KOPT-K1 (cell line): Measurements from ENCODE around the gene ACBD6.

Experiments
- H3K27ac ChIP-seq: fragments of 200-600 bp; sonication (generic); 2 replicates; pipeline ENCODE4 v1.5.1; 2016; ENCODE audit warnings: antibody characterized with exemption, mild to moderate bottlenecking, low read depth, low read length; ENCODE audit not compliant: poor library complexity, severe bottlenecking
- H3K36me3 ChIP-seq: fragments of 200-600 bp; sonication (generic); 2 replicates; pipeline ENCODE4 v1.5.1; 2017; ENCODE audit warnings: antibody characterized with exemption, mild to moderate bottlenecking, low read length, moderate library complexity; ENCODE audit not compliant: insufficient read depth
- H3K9me3 ChIP-seq: fragments of 200-600 bp; sonication (generic); 2 replicates; pipeline ENCODE4 v1.5.1; 2017; ENCODE audit warnings: antibody characterized with exemption, low read length, mild to moderate bottlenecking; ENCODE audit not compliant: insufficient read depth, poor library complexity, severe bottlenecking

ACBD6 gene

DNA sequence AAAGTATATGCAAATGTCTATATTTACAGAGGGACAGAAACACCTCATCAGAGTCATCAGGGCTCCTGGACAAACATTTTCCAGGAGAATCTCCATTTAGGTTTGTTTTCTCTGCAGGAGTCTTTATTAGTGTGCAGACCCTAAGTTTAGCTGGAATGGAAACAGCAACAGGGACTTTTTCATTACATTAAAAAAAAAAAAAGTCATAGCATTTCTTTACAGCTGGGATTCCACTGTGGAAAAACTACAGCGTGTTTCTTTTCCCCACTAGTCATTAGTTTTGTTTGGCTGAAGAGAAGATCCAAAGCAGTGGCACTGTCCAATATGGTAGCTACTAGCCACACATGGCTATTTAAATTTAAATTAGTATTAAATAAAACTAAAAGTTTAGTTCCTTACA lies 222.7 kb downstream of the ACBD6 start:
- Histone ChIP-seq H3K27ac (no peak overlapping the region), H3K9me3 (no peaks in the 10 kb centered on the region), H3K36me3 (peaks cover 54% of the 10 kb centered on the region)

DNA sequence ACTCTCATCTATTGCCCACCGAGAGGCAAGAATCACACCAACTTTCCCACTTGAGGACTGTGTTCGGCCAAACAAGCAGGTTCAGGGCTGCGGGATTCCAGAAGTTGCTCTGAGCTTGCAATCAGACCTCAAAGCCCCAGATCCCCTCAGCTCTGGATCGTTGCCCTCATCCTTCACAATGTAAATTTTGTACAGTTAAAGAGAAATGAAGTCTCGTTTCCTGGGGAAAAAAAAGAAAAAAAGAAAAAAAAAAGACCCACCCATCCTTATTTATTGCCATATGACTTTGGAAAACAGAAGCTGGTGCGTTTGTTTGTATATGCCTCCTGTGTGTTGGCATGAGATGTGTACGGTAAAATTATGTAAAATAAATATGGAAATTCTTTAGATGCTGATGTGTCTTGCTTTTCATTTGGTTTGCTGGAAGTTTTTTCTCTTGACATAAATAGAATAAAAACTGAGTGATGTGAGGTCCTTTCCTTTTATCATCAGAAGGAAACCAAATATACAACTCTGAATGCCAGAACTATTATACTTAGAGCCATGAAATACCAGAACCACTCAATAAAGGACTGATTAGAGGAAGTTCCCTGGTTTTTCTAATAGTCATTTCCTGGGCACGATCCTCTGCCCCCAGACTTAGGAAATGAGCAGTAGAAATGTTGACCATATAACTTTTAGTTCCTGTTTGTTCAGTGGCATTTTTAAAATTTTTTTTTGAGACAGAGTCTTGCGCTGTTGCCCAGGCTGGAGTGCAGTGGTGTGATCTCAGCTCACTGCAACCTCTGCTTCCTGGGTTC lies 223.6 kb downstream of the ACBD6 start:
- H3K9me3 ChIP-seq = no peaks in the 10 kb centered on the region
- H3K27ac ChIP-seq = no peak overlapping the region
- peaks cover 57% of the 10 kb centered on the region for H3K36me3 ChIP-seq

DNA sequence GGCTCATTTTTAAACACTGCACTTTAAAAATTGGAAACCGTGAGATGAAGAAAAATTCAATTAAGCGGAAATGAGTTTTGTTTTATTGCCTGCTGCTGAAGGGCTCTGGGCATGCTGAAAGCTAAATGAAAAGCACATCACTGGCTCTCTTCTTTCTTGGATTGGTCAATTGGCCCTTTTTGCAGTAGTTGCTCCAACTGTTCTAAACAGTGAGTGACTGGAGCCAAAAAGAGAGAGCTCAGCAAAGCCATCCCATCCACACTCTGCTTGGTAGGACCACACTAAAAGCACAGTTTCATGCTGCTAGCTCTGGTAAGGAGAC lies 224.2 kb downstream of the ACBD6 start:
- peaks cover 59% of the 10 kb centered on the region for H3K36me3 ChIP-seq
- no peaks in the 10 kb centered on the region for H3K9me3 ChIP-seq
- no peak overlapping the region for H3K27ac ChIP-seq

DNA sequence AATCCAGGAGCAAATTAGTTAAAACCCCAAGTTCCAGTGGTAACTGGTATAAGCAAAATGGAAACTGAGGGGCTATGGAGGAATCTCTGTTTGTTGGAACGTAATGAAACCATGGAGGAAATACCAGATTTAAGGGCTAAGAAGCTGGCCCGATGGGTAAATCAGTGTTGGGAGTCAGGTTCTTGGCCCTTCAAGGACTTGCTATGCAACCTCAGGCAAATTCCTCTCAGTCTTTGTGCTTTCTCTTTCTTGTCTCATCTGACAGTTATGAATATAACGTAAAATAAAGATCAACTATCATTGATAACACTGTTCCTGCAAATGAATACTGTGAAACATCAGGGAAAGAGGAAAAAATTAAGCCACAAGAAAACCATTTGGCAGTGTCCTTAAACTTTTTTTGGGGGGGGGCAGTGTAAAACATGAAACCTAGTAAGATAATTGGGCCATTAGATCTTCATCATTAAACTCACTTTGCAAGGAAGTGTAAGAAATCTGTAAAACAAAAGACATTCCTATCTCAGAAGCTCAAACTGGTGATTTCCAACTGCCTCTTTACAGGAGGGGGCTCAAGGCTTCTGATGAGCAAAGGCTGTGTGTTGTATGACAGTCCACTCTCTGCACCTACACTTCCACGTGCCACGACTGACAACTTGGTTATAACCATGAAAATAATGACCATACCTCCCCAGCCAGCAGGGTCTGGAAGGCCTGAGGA lies 224.7 kb downstream of the ACBD6 start:
- H3K9me3 ChIP-seq = no peaks in the 10 kb centered on the region
- H3K36me3 ChIP-seq = peaks cover 61% of the 10 kb centered on the region
- H3K27ac ChIP-seq = no peak overlapping the region

DNA sequence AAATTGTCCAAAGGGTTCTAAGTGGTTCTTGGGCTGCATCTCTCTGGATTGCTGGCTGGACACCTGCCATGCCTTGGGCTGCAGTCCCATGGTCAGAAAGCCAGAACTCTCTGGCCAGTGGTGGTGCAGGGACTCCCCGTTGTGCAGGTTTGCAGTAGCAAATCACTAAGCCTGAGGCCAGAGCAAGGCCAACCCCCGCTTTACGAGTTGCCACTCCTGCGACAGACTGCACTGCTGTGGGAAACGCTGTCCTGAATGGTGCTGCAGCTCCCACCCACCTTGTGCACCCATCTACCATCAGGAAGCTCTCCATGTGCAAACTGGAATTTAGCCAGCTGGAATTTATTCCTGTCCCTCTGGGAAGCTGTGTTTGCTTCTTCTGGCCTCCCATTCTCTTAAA lies 226.7 kb downstream of the ACBD6 start:
- peaks cover 57% of the 10 kb centered on the region for H3K36me3 ChIP-seq
- no peak overlapping the region for H3K27ac ChIP-seq
- no peaks in the 10 kb centered on the region for H3K9me3 ChIP-seq

DNA sequence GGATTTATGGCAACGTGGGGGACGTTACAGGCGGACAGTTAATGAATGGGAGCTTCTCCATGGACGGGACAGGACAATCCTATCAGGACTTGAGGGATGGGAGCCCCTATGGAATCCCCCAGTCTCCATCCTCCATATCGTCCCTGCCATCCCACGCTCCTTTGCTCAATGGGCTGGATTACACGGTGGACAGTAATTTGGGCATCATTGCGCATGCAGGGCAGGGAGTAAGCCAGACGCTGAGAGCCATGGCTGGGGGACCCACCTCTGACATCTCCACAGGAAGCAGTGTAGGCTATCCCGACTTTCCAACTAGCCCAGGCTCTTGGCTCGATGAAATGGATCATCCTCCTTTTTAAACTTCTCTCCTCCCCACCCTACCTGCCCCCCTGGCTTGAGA lies 228.2 kb downstream of the ACBD6 start:
- Histone ChIP-seq H3K36me3 (peaks cover 46% of the 10 kb centered on the region), H3K27ac (no peak overlapping the region), H3K9me3 (no peaks in the 10 kb centered on the region)

DNA sequence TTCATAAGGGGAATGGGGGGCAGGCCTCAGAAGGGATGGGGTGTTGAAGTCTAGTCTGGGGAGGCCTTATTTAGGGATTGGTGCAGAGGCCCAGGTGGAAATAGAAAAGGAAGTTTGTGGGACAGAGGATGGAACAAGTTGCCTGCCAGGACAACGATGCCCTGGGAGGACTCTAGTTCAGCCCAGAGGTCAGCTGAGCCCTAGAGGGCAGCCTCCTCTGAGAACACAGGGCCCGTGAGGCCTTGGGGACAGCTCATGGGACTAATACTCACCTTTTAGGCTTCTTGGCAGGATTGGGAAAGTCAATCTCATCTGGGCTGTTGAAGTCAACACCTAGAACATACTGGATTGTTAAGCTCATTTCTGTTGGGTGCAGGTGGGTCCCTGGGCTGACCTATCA lies 229.3 kb downstream of the ACBD6 start:
- Histone ChIP-seq H3K9me3 (no peaks in the 10 kb centered on the region), H3K36me3 (peaks cover 41% of the 10 kb centered on the region), H3K27ac (no peak overlapping the region)

DNA sequence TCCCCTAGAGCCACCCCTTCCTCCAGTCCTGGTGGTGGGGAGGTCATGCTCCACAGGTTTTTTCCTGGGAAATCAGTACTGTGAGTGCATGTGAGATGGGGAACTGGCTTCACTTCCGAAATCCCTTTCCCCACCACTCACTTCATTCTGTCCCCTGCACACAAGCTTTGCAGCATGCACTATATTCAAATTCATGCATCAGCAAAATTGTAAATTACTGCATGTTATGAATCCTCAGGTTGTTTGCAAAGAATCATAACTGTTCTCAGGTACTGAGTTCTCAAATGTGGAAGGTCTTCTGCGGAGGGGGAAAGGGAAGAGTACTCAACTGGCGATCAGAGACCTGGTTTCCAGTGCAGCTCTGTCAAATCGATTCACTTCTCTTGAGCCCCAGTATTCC lies 230.0 kb downstream of the ACBD6 start:
- Histone ChIP-seq H3K9me3 (no peaks in the 10 kb centered on the region), H3K27ac (no peak overlapping the region), H3K36me3 (peaks cover 35% of the 10 kb centered on the region)

DNA sequence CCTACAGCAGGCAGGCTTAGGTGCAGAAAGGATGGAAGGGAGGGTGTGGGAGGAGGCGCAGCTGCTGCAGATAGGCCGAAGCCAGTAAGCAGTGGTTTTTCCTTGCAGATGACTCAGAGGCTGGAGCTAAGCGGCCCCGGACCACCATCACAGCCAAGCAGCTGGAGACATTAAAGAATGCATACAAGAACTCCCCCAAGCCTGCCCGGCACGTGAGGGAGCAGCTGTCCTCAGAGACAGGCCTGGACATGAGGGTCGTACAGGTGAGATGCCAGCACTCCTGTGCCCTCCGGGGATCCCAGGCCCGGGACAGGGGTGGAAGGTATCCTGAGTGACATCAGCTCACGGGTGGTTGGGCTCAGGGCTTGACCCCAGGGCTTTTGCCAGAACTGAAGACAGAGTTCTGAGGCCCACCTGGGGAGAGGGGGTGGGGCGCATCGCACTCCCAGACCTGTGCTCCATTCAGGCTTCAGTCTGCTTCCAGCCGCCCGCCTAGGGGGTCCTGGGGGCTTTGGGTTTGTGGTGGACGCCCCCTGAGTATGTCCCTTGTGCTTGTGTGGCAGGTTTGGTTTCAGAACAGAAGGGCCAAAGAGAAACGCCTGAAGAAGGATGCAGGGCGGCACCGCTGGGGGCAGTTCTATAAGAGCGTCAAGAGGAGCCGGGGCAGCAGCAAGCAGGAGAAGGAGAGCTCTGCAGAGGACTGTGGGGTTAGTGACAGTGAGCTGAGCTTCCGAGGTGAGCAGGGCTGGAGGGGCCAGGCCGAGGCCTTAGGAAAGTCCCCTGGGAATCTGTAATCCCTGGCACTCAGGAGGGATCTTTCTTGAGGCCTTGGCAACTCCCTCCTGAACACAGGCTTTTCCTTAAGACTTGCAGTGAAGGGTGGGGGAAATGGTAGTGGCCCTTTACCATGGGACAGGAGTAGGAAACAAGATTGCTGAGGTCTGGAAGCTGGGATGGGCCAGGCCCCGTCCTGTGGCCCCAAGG lies 230.8 kb downstream of the ACBD6 start:
- Histone ChIP-seq H3K36me3 (peaks cover 33% of the 10 kb centered on the region), H3K27ac (no peak overlapping the region), H3K9me3 (no peaks in the 10 kb centered on the region)

DNA sequence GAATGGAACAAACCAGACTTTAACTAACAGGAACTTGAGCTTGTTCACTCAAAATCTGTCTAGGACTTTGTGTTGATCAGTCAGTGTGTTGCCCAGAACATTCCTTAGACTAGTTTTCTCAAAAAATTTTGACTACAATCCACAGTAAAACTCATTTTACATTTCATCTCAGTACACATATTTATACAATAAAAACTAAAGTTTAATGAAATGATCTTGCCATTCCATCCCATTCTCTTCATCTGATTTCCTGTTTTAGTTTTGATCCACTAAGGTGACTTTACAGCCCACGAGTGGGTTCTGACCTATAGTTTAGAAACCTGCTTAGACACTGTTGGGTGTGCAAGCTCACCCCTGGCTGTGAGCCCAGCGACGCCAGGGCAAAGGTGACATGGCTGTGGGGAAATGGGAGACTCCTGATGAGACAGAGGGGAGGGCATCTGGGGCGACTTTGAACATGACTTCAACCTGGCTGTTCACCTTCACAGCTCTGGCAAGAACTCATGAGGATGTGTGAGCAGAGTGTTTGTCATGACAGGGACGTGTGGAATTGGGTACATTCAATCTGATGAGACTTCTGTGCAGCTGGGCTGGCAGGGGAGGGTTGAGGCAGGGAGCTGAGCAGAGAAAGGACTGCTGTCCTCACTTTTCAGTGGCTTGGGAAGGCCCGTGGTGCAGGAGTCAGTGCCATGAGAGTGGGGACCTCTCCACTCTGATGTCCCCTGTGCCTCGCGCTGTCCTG lies 231.7 kb downstream of the ACBD6 start:
- no peak overlapping the region for H3K27ac ChIP-seq
- H3K36me3 ChIP-seq = peaks cover 29% of the 10 kb centered on the region
- no peaks in the 10 kb centered on the region for H3K9me3 ChIP-seq

DNA sequence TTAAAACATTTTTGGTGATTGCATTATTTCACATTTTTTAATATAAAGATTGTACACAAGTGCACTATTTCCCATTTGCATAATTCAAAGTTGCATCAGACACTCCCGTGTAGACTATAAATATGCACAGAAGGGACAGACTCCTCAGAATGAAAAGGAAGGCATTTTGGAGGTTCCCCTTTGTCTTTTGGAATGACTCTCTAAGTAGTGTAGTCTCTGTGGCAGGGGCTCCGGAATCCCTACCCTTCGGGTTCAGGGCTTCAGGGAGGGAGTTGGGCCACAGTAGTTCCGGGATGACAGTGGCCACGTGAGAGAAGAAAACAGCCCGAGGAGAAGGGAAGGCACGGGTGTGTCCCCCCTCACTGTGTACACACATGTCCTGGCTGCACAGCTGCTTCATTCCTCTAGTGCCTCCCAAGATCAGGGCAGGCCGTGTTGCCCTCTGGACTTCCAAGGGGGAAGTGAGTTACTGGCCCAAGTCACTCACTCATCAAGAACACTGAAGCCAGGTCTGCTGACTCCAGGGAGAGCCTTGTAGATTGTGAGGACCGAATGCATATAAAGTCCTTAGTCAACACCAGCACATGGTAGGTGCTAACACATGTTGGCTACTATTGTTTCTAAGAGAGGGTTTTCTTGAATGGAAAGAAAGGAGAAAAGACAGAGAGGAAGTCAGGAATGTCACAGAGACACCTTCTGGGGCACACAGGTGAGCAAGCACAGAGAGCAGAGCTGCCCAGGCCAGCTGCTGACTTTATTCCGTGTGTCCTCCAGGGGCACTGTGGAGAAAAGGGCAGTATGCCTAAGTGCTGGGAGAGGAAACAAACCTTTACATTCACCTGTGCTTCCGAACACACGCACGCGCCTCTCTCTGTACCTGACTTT lies 232.5 kb downstream of the ACBD6 start:
- no peak overlapping the region for H3K27ac ChIP-seq
- peaks cover 21% of the 10 kb centered on the region for H3K36me3 ChIP-seq
- H3K9me3 ChIP-seq = no peaks in the 10 kb centered on the region

DNA sequence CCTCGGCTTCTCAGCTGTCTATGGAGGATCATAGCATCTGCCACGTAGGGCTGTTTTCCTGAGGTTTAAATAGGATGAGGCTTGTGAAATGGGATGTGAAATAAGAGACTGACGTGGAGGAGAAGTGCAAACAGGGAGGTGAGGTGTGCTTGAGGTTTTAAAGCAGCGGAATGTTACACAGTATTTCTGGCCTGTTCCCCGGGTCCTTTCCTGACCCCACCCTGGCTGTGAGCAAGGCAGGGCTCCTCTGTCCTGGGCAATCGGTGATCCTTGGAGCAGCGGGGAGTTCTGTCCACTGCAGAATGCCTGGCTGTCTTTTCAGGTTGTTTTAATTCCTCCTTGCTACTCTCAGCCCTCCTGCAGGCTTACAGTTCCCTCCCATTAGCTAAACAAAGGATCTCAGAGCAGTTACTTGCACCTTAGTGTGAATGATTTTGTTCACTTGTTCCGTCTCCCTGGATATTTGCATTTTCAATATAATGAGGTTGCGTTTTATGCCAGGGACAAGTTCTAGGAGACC lies 233.8 kb downstream of the ACBD6 start:
- no peak overlapping the region for H3K27ac ChIP-seq
- H3K9me3 ChIP-seq = no peaks in the 10 kb centered on the region
- peaks cover 8% of the 10 kb centered on the region; the same call in 1 of the 2 replicates for H3K36me3 ChIP-seq

DNA sequence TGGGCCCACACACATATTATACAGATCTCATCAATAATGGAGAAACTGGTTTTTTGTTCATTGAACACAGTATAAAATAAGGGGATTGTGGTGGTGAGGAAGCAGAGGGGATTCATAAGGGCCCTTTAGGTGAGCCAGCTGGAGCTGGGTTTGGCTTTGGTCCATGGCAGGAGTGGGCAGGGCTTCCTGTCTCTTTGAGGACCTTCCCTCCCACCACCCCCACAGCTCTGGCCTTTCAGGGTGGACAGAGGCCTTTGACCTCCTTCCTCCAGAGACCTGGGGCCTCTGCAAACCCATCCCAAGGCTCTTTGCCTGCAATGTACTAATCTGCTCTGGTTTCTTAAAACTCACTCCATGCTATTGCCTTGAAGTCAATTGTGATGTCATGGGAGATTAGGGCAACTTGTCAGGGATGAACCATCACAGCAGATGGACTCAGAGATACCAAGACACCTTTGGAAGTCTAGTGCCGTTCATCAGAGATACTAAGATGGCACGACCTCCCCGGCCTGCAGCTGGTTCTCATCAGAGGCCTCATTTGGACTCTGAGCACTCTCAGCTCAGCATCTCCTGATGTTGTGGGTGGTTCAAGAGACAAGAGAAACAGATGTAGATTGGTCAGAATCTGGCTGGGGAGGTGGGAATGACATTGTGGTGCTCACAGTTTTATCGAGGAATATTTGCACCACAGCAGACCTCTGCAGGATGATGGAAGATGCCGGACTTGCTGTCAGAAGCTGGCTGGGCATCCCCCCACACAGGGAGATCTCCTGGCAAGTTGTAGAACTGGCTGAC lies 234.4 kb downstream of the ACBD6 start:
- Histone ChIP-seq H3K36me3 (0 out of 2 replicates have a peak, but pooled peaks cover 3% of the 10 kb centered on the region), H3K27ac (no peak overlapping the region), H3K9me3 (no peaks in the 10 kb centered on the region)
